Activated B cell treated with CpG ODN at 0.5 μM for 24 hours (primary cell): Measurements from ENCODE around the gene GREB1L. TPM values are rescaled to one million over a fixed set of nuclear protein-coding genes. Genes with fewer than 3 reads are reported as not detected.

Source experiments
- ATAC-seq: fragments of 200-7000 bp; cut with Tn5 transposase; one replicate; pipeline ENCODE4 v1.10.0; 2021; ENCODE audit warnings: low read depth, mild to moderate bottlenecking, moderate library complexity
- CTCF ChIA-PET: fragments of 350-600 bp; sonication (Branson Sonifier 250); formaldehyde crosslinking; loops from one replicate; lab custom pipeline; 2021; ENCODE audit warnings: antibody characterized with exemption; lab: Charles Lee
- POLR2A ChIA-PET: fragments of 350-600 bp; sonication (Branson Sonifier 250); formaldehyde crosslinking; loops from one replicate; lab custom pipeline; 2021; ENCODE audit warnings: antibody characterized with exemption; lab: Charles Lee
- DNase-seq: peaks from one replicate; pipeline ENCODE4 v3.0.0; 2022
- H3K27ac Mint-ChIP-seq: one replicate; pipeline ENCODE4 v1.8.0; 2020; ENCODE audit warnings: mixed read lengths
- H3K27me3 Mint-ChIP-seq: one replicate; pipeline ENCODE4 v1.8.0; 2021; ENCODE audit warnings: mixed read lengths
- H3K36me3 Mint-ChIP-seq: one replicate; pipeline ENCODE4 v1.8.0; 2021; ENCODE audit warnings: low read depth, mixed read lengths
- H3K4me1 Mint-ChIP-seq: one replicate; pipeline ENCODE4 v1.8.0; 2021; ENCODE audit warnings: mixed read lengths
- H3K4me3 Mint-ChIP-seq: one replicate; pipeline ENCODE4 v1.8.0; 2020; ENCODE audit warnings: mild to moderate bottlenecking, mixed read lengths
- H3K9me3 Mint-ChIP-seq: one replicate; pipeline ENCODE4 v1.8.0; 2020; ENCODE audit warnings: mixed read lengths
- CTCF ChIP-seq: fragments of 200-600 bp; IDR thresholded peaks from one replicate; pipeline ENCODE4 v1.8.0; 2022; ENCODE audit warnings: antibody characterized with exemption, mild to moderate bottlenecking
- intact Hi-C: fragments of 100-400 bp; cut with micrococcal nuclease; formaldehyde crosslinking; loops from one replicate; pipeline ENCODE4 v1.15.1; 2024
- total RNA-seq: library from RNA; stranded (reverse); gene quantifications from 2 replicates; pipeline ENCODE4 v1.2.3, GENCODE V29; 2022

The GREB1L gene
- total RNA-seq, 1 donor from 2014 or later, result not detected

GRCh38 chr18:21448299-21448698 is 206.3 kb downstream of the GREB1L start:
- H3K4me3 Mint-ChIP-seq, result no peak overlapping the region
- intact Hi-C loops, result no loop called here
- POLR2A ChIA-PET, result no interaction called here
- ATAC-seq (no peak), DNase-seq (no peak)
- H3K36me3 Mint-ChIP-seq, result no peaks in the 10 kb centered on the region
- CTCF ChIA-PET, result no interaction called here
- no peak overlapping the region for H3K27ac Mint-ChIP-seq
- no peak for TF ChIP-seq CTCF
- H3K27me3 Mint-ChIP-seq, result peaks cover 25% of the 10 kb centered on the region
- no peaks in the 10 kb centered on the region for H3K9me3 Mint-ChIP-seq
- H3K4me1 Mint-ChIP-seq, result no peaks in the 10 kb centered on the region

- POLR2A ChIA-PET, result no interaction called here
- Mint-ChIP-seq H3K36me3 (no peaks in the 10 kb centered on the region), H3K4me1 (no peaks in the 10 kb centered on the region), H3K9me3 (no peaks in the 10 kb centered on the region), H3K27ac (no peak overlapping the region), H3K4me3 (no peak overlapping the region), H3K27me3 (peaks cover 21% of the 10 kb centered on the region)
- DNase-seq, result no peak
- ATAC-seq, result no peak
- intact Hi-C loops, result no loop called here
- CTCF ChIA-PET, result no interaction called here
- TF ChIP-seq CTCF, result no peak
Observed at GRCh38 chr18:21449367-21450290, 207.6 kb downstream of the GREB1L start.

- POLR2A ChIA-PET, result no interaction called here
- no peaks in the 10 kb centered on the region for H3K36me3 Mint-ChIP-seq
- DNase-seq (no peak), ATAC-seq (no peak)
- H3K27me3 Mint-ChIP-seq, result peaks cover 19% of the 10 kb centered on the region
- H3K4me3 Mint-ChIP-seq, result no peak overlapping the region
- TF ChIP-seq CTCF, result no peak
- CTCF ChIA-PET, result no interaction called here
- no peaks in the 10 kb centered on the region for H3K4me1 Mint-ChIP-seq
- no peaks in the 10 kb centered on the region for H3K9me3 Mint-ChIP-seq
- intact Hi-C loops, result no loop called here
- no peak overlapping the region for H3K27ac Mint-ChIP-seq
Observed at GRCh38 chr18:21450503-21450902, 208.5 kb downstream of the GREB1L start.

GRCh38 chr18:21450913-21451312 is 208.9 kb downstream of the GREB1L start:
- Mint-ChIP-seq H3K27ac (no peak overlapping the region), H3K9me3 (no peaks in the 10 kb centered on the region), H3K4me1 (no peaks in the 10 kb centered on the region), H3K36me3 (no peaks in the 10 kb centered on the region), H3K4me3 (no peak overlapping the region), H3K27me3 (peaks cover 19% of the 10 kb centered on the region)
- DNase-seq (no peak), ATAC-seq (no peak)
- ChIA-PET POLR2A (no interaction called here), CTCF (no interaction called here)
- TF ChIP-seq CTCF, result no peak
- intact Hi-C loops, result no loop called here

GRCh38 chr18:21451851-21452250 is 209.8 kb downstream of the GREB1L start:
- ATAC-seq, result no peak
- no peaks in the 10 kb centered on the region for H3K36me3 Mint-ChIP-seq
- no peaks in the 10 kb centered on the region for H3K9me3 Mint-ChIP-seq
- DNase-seq, result no peak
- H3K4me1 Mint-ChIP-seq, result no peaks in the 10 kb centered on the region
- ChIA-PET CTCF (no interaction called here), POLR2A (no interaction called here)
- H3K27me3 Mint-ChIP-seq, result peaks cover 19% of the 10 kb centered on the region
- intact Hi-C loops, result no loop called here
- no peak overlapping the region for H3K27ac Mint-ChIP-seq
- TF ChIP-seq CTCF, result no peak
- H3K4me3 Mint-ChIP-seq, result no peak overlapping the region
